HG03175 (cell line): ENCODE measurements around the gene RAB3GAP2.
"Not testable (repeated sequence)": the region's sequence is repeated elsewhere in the genome, so short reads cannot be mapped to it uniquely, and the experiment has no call there.

ENCODE experiments used
- ATAC-seq: cut with Tn5 transposase; IDR thresholded peaks from one replicate; pipeline ENCODE4 v1.9.1; 2021; ENCODE audit warnings: mild to moderate bottlenecking, moderate library complexity; ENCODE audit not compliant: unreplicated experiment

RAB3GAP2 gene

GRCh38 chr1:220272047-220272840 lies at the start of gene RAB3GAP2:
RAB3GAP2 (minus strand) TSS chr1:220272453; CDS start chr1:220272337, 116 bp downstream.
- peak; percentile 96 for ATAC-seq

- ATAC-seq = no peak
Measured at GRCh38 chr1:220321758-220322157, 49.5 kb upstream of the RAB3GAP2 start.

GRCh38 chr1:220320709-220321108 lies 48.5 kb upstream of the RAB3GAP2 start:
- ATAC-seq = no peak

- ATAC-seq = no peak
Measured at GRCh38 chr1:220318673-220319072, 46.4 kb upstream of the RAB3GAP2 start.

GRCh38 chr1:220317161-220317560 lies 44.9 kb upstream of the RAB3GAP2 start:
- no peak for ATAC-seq

- ATAC-seq = no peak
Measured at GRCh38 chr1:220316305-220316704, 44.1 kb upstream of the RAB3GAP2 start.

- no peak for ATAC-seq
Measured at GRCh38 chr1:220315070-220315839, 43.0 kb upstream of the RAB3GAP2 start.

- ATAC-seq = no peak
Measured at GRCh38 chr1:220313576-220313975, 41.3 kb upstream of the RAB3GAP2 start.

GRCh38 chr1:220310147-220310546 lies 37.9 kb upstream of the RAB3GAP2 start:
- not testable (repeated sequence) for ATAC-seq

- ATAC-seq = no peak
Measured at GRCh38 chr1:220307607-220308006, 35.4 kb upstream of the RAB3GAP2 start.

- no peak for ATAC-seq
Measured at GRCh38 chr1:220306339-220306738, 34.1 kb upstream of the RAB3GAP2 start.

- no peak for ATAC-seq
Measured at GRCh38 chr1:220303871-220304270, 31.6 kb upstream of the RAB3GAP2 start.

- no peak for ATAC-seq
Measured at GRCh38 chr1:220301630-220302029, 29.4 kb upstream of the RAB3GAP2 start.

- no peak for ATAC-seq
Measured at GRCh38 chr1:220300442-220301121, 28.3 kb upstream of the RAB3GAP2 start.

GRCh38 chr1:220299337-220299736 lies 27.1 kb upstream of the RAB3GAP2 start:
- ATAC-seq = no peak

GRCh38 chr1:220298470-220299205 lies 26.4 kb upstream of the RAB3GAP2 start:
- ATAC-seq = no peak

- ATAC-seq = no peak
Measured at GRCh38 chr1:220296981-220297380, 24.7 kb upstream of the RAB3GAP2 start.

- ATAC-seq = no peak
Measured at GRCh38 chr1:220294846-220295301, 22.6 kb upstream of the RAB3GAP2 start.

GRCh38 chr1:220291580-220291979 lies 19.3 kb upstream of the RAB3GAP2 start:
- ATAC-seq = no peak

GRCh38 chr1:220290140-220290761 lies 18.0 kb upstream of the RAB3GAP2 start:
- no peak for ATAC-seq
